AG09319 (cell line): ENCODE data around the gene CETP.

ENCODE experiments used
- DNase-seq: peaks from one replicate; pipeline ENCODE4 v3.0.0-alpha.2; 2010; ENCODE audit warnings: low read depth; ENCODE audit errors: extremely low read depth
- CTCF ChIP-seq: IDR thresholded peaks from 2 replicates; pipeline ENCODE4 v1.5.1; 2011; ENCODE audit warnings: low read depth, mild to moderate bottlenecking, inconsistent platforms, low read length, moderate library complexity

CETP gene

GRCh38 chr16:56919099-56919800 is 42.5 kb upstream of the CETP start:
- TF ChIP-seq CTCF = no peak
- no peak for DNase-seq

DNA sequence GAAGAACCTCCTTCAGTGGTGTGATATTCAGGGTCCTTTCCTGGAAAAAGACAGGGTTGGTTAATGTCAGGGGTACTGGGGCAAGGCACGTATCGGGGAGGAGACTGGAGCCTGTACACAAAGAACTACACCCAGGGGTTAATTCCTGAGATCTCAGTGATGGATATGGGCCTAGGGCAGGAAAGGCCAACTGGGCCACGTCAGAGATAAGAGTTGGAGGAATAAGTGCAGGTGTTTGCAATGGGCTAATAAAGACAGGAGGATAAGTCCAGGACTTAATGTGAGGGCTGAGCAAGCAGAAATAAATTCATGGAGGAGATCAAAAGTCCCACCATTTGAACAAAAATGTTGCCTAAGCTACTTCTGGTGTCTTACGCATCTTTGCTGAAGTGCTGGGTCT is 40.2 kb upstream of the CETP start:
- no peak for TF ChIP-seq CTCF

DNA sequence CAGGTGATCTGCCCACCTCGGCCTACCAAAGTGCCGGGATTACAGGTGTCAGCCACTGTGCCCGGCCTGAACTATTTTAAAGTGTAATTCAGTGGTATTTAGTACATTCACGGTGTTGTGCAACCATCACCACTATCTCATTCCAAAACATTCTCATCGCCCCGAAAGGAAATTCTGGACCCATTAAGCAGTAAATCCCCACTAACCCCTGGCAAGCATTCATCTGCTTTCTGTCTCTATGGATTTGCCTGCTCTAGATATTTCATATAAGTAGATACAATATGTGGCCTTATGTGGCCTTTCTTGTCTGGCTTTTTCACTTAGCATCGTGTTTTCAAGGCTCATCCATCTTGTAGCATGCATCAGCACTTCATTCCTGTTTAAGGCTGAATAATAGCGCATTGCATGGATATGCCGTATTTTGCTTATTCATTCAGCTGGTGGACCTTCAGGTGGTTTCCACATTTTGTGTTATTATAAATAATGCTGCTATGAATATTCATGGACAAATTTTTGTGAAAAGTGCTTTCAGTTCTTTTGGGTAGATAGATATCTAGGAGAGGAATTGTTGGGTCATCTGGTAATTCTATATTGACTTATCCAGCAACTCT is 38.2 kb upstream of the CETP start:
- no peak for DNase-seq

More for the DNA sequence above, 40.2 kb upstream of the CETP start:
- DNase-seq = no peak

GRCh38 chr16:56927471-56927870 is 34.3 kb upstream of the CETP start:
- TF ChIP-seq CTCF = no peak

More for the DNA sequence above, 38.2 kb upstream of the CETP start:
- no peak for TF ChIP-seq CTCF

DNA sequence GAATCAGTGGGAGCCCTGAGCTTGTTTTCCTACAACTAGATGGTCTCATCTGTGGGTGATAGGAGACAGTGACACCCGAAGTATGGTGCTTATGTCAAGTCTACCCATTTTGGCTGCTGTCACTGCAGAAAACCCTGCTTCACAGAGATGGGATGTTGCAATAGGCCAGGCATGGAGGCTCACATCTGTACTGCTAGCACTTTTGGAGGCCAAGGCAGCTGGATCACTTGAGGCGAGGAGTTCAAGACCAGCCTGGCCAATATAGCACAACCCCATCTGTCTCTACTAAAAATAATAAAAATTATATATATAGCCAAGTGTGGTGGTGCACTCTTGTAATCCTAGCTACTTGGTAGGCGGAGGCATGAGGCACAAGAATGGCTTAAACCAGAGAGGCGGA is 32.1 kb upstream of the CETP start:
- DNase-seq = no peak
- no peak for TF ChIP-seq CTCF

More at GRCh38 chr16:56927471-56927870, 34.3 kb upstream of the CETP start:
- no peak for DNase-seq

GRCh38 chr16:56930486-56931270 is 31.1 kb upstream of the CETP start:
- no peak for TF ChIP-seq CTCF
- no peak for DNase-seq
